ENCODE measurements around the gene FAM3A.

The FAM3A gene

DNA sequence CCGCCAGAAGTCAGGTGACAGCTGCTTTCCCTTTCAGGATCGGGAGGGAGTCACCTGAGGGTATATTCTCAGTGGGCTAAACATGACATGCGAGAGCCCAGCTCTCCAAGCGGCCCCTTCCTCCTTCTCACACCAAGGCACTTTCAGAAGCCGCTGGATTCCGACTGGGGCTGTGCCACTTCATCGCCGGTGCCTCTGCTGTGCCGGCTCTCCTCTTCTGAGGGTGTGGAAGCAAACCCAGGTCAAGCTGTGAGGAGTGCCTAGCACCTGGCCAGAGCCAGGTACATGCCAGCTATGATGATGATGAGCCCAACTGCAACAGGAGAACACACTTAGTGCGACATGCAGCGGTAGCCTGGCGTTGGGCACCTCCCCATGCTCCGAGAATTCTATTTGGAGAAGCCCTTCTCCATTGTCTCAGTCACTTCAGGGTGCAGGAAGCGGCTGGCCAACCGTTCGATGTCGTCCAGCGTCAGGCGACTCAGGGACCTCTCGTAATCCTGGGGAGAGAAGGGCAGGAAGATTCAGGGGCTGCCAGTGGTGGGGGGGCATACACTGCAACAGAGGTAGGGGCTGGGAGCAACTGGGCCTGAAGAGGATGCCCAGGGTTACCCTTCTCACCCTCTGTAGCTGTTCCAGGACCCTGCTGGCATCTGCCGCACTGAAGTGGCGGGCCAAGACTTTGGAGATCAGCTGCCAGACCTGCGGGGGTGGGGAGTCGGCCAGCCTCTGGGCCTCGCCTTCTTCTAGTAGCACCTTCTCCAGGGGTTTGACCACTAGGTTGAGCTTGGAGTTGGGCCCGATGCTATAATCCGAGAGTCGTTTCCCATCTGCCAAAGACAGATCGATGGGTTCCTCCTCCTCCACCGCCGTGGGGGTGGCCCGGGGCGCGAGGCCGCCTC lies 30.6 kb downstream of the FAM3A start:
- no peak for DNase-seq (ENCODE audit: low read depth, low spot score)
- H3K4me3 ChIP-seq (ENCODE audit: low read length) = peak overlapping the region; percentile 66

DNA sequence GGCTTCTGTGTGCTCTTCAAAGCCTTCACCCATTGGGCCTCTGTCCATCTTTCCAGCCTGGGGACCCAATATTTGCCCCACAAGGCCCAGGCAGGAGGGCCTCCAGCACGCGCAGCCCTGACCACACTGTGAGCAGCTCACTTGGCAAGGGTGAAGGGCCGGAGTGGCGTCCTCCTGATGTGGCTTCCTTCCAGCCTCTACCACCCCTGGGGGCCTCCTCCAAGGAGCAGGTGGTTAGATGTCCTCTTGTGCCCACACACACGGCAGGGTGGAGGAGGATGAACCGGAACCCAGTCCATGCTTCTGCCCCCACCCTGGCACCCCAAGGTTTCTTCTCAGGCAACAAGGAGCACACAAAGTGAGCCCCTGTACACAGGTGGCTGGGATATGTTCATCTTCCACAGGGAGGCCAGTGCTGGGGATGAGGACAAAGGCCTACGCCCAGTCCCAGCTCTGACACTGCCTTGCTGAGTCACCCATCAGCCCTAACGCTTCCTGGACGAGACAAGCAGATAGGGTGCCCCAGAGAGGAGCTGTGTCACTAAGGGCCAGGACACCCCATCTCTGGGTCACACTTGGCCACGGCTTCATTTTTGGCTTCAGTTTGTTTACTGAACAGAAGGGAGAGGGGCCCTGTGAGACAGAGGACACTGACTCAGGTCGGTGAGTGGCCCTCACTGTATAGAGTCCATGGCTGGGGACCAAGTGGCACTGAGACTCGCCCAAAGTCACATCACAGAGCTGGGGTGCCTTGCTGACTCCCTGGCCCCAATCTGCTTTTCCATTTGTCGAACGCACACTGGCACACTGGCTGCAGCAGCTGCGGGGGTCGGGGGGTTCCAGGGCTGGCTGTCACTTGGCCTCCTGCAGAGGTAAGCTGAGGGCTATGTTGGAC lies 31.5 kb downstream of the FAM3A start:
- DNase-seq (ENCODE audit: low read depth, low spot score) = no peak
- no peak overlapping the region for H3K4me3 ChIP-seq (ENCODE audit: low read length)

DNA sequence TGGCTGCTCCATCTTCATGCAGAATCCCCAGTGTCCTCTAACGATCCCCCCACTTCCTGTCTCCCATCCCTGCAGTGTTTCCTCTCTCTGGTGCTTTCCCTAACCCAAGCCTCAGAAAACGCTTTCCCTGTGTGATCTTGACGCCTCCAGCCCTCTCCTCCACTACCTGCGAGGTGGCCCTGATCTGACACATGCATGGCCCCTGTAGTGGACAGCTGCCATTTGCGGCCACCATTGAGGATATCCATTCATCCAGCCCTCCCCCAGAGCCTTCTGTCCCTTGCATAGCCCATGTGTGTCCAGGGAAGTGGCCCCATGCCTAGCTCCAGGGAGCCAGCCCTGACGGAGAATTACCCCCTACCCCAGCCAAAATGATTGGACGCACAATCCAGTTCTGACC lies 32.7 kb downstream of the FAM3A start:
- DNase-seq (ENCODE audit: low read depth, low spot score) = no peak
- no peak overlapping the region for H3K4me3 ChIP-seq (ENCODE audit: low read length)

DNA sequence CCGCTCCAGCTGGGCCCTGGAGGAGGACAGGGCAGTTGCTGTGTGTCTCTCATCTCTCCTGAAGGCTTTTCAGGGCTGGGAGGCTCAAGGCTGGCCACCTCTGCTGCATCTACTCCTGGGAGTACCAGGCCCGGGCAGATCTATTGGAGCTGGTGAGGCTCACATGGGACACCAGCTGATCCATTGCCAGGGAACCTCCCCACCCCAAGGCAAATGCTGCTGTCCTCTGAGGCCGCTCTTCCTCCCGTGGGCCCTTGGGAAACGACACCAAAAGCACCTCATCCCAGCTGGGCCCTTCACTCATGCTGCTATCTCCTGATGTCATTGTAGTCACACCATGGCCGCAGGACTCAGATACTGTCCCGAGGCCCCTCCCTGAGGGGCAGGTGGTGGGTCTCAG lies 33.2 kb downstream of the FAM3A start:
- H3K4me3 ChIP-seq (ENCODE audit: low read length) = no peak overlapping the region
- no peak for DNase-seq (ENCODE audit: low read depth, low spot score)

DNA sequence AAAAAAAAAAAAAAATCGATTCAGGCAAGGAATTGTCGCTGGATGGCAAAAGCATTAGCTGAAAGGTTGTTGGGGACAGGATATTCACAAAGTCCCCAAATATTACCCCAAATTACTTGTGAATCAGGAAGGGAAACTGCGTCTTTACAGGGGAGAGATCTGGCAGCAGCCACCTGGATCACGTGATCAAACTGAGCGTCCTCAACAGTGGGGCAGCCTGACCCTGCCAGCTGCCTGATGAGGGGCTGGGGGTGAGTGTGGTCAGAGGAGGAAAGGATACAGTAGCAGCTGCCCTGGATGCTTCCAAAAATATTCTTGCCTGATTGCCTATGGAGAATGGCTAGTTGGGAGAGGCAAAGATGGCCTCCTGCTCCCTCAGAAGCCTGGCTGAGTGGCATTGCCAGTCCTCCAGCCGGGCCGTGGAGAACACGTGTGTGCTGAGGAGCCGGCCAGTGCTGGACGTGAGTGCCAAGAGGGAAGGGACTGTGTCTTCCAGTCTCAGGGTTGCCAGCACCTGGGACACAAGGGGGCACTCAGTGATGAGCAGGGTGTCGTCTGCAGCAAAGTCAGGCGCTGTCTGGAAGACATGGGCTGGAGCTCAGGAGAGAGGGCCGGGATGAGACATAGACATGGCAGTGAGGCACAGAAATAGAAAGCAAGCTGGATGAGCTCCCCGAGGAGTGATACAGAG lies 34.0 kb downstream of the FAM3A start:
- DNase-seq (ENCODE audit: low read depth, low spot score) = no peak
- no peak overlapping the region for H3K4me3 ChIP-seq (ENCODE audit: low read length)

DNA sequence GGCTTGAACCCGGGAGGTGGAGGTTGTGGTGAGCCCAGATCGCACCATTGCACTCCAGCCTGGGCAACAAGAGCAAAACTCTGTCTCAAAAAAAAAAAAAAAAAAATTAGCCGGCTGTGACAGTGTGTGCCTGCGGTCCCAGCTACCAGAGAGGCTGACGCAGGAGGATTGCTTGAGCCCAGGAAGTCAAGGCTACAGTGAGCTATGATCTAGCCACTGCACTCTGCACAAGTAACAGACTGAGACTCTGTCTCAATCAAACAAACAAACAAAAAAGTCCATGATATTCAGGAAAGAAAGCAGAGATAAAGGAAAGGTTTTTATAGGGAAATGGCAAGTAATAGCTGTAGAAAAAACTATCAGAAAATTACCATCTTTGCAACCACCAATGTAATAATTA lies 34.8 kb downstream of the FAM3A start:
- no peak overlapping the region for H3K4me3 ChIP-seq (ENCODE audit: low read length)
- no peak for DNase-seq (ENCODE audit: low read depth, low spot score)

DNA sequence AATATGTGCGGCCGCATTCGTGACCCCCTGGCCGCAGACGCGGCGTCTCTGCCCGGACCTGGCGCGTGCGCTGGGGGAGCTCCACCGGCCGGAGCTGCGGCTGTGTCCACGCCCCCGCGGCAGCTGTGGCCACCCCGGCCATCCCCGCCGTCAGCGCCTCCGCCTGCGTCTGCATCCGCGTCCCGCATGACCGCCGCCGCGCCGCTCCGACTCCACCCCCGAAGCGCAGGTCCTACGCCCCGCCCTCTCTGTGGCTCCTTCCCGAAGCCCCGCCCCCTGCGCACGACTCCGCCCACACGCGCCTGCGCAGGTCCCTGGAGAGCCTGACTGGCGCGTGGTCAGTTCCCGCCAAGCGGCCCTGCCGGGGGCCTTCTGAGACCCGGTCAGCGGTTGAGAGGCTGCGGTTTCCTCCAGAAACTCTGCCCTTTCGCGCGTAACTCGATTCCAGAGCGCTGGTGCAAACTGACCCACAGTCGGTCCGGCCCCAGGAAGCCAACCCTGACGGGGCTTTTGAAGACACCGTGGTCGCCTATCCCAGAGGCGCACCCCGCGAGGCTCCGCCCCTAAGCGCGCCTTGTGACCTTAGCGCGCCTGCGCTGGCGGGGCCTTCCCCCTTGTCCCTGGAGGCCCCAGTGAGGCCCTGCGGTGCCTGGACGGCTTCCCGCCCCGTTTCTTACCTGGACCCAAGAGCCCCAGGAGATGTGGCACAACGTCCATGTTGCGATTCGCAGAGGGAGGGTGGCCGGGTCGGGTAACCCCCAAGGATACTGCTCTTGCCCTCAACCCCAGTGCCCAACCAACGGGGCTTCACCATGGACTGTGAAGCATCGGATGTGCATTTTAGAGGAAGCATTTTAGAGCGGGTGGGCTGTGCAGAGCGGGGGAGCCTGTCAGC lies 37.1 kb downstream of the FAM3A start, which contains the start of gene LAGE3:
Gene LAGE3, minus strand, starts transcription at position 554 of the 895 bp plus-strand sequence. Its CDS starts 366 bp downstream, at position 188.
- peak; percentile 82 for DNase-seq (ENCODE audit: low read depth, low spot score)
- H3K4me3 ChIP-seq (ENCODE audit: low read length) = peak within 1 kb of the TSS; percentile 68

DNA sequence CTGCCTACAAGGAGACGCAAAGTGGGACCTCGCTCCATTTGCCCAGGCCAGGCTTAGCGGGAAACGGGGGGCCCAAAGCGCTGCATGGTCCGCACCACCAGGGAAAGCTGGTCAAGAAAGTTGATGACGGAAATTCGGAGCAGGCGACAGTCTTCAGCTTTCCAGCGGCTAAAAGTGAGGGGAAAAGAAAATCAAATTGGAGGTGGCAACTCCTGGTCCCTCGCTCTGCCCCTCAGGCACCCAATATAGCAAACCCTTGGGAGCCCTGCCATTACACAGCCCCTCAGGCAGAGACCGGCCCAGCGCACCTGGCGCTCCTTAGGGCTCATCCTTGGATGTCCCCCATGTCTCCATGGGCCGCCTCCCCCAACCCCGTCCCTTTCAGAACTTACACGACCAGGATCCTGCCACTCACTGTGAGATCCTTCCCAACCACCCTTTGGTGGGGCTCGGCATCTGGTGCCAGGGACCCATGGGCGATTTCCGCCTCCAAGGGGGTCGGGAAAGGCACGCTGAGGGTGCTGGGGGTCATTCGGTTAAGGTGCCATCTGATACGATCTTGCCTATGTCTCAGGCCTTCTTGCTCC lies 38.0 kb downstream of the FAM3A start:
- no peak for DNase-seq (ENCODE audit: low read depth, low spot score)
- H3K4me3 ChIP-seq (ENCODE audit: low read length) = peak overlapping the region; percentile 68

DNA sequence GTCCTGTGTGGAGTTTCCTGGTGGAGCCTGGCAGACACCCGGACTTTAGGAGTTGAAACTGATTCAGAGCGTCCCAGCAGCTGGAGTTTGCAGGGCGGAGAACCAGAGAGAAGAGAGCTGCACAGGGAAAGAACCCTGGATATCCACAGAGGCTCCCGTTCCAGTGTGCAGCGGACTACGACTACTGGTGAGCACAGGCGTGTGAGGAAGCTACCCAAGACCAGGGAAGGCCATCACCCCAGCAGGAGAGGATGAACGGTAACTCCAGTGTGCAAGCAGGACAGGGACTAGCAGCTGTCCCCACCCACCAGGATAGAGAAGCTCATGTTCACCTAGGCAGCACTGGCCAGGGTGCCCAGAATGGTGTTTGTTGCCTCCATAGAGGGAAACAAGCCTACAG lies 39.2 kb downstream of the FAM3A start:
- H3K4me3 ChIP-seq (ENCODE audit: low read length) = no peak overlapping the region
- no peak for DNase-seq (ENCODE audit: low read depth, low spot score)

DNA sequence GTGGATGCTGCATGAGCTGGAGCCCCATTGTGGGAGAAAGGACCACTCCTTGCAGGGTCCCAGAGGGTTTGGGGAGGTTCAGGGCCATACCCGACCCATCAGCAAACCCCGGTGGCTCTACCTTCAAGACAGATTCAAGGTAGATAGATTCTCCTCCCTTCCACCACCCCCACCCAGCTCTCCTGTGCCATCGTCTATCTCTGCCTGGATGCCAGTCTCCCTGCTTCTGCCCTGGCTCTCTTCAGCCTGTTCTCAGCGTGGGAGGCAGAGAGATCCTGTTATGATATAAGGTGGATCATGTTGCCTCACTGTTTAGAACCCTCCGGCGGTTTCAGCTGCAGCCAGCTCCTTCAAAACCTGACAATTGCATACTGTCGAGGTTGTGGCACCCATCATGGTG lies 42.3 kb downstream of the FAM3A start:
- no peak for DNase-seq (ENCODE audit: low read depth, low spot score)
- no peak overlapping the region for H3K4me3 ChIP-seq (ENCODE audit: low read length)

DNA sequence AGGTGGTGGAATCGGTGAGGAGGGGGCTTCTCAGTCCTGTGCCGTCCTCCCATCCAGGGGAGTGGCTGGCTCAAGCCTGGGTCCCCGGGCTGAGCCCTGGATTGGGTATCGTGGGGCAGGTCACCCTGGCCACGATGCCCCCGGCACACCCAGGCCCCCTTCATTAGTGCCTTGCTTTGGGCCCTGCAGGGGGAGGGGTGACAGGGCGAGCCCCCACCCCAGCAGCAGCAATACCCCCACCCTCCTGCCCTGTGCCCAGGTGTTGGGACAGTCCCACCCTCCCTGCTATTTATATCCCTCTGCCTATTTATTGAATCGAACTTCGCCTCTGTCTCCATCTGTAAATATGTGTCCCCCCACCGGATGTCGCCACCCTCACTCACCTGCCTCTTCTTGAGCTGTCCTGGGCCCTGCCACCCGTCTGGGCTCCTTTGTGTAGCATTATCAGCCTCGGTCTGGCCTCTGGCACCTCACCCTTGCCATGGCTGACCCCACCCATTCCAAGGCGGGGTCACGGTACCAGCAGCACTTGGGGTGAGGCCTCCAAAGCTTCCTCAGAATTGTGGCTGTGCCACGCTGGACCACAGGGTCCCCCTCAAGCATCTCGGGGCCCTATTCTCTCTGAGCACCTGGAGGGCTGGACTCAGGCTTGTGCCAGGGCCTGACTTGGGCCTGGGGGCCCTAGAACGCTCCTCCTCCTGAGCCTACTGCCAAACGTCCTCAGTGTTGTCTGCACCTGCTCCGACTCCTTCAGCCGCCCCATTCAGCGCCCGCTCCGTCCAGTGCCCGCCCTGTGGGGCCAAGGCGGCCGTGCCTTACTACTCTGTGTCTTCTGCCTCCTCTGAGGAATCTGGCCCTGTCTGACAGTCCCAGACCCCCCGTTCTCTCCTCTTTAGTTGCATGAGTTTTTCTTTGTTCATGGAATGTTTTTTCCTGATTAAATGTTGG lies 43.1 kb downstream of the FAM3A start:
- H3K4me3 ChIP-seq (ENCODE audit: low read length) = no peak overlapping the region
- DNase-seq (ENCODE audit: low read depth, low spot score) = no peak

DNA sequence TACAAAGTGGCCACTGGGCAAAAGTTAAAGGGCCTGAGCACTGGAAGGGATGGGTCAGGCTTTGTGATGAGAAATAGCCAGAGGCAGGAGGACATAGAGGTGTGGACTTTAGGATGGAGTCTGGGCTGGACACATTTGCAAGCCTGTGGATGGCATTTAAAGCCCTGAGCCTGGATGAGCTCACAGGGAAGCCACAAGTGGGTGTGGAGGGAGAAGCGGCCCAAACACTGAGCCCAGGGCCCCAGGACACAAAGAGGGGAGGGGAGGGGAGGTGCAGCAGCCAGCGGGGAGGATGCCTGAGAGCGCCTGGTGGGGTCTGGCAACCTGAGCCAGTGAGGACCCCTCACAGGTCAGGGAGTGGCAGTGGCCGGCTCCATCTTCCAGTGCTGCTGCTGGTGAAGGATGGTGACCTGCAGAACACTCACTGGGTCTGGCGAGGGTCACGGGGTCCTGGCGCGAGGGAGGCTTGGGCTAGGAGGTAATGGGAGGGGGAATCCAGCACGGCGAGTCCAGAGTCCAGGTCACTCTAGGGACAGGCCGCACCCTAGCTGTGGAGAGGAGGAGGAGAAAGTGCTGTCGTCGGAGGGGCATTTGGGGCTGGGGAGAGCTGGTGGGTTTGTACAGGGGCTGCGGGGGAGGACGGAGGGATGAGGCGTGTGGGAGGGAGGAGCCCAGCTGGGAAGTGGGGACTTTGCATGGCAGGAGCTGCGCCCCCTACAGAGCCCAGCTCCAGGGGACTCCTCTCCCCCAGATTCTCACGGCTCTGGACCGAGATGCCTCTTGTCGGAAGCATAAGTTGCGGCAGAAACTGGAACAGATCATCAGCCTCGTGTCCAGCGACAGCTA lies 44.0 kb downstream of the FAM3A start:
- DNase-seq (ENCODE audit: low read depth, low spot score) = no peak
- no peak overlapping the region for H3K4me3 ChIP-seq (ENCODE audit: low read length)

DNA sequence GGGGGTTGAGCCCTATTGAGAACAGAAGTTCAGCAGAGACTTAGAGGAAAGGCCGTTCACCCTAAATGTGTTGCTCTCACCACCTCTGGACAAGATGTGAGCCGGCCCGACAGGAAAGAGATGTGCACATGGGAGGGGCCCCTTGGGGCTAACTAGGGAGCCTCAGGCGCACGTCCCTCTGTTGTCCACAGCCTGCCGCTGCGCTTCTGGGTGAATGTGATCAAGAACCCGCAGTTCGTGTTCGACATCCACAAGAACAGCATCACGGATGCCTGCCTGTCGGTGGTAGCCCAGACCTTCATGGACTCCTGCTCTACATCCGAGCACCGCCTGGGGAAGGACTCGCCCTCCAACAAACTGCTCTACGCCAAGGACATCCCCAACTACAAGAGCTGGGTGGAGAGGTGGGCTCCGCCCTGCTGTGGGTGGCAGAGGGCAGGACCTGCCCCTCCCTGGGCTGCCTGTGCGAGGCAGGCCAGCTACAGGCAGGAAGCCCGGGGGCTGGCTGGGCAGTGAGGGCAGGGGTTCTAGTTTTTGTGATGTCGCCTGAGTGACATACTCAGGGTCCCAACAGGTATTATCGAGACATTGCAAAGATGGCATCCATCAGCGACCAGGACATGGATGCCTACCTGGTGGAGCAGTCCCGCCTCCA lies 45.0 kb downstream of the FAM3A start:
- H3K4me3 ChIP-seq (ENCODE audit: low read length) = no peak overlapping the region
- DNase-seq (ENCODE audit: low read depth, low spot score) = no peak

DNA sequence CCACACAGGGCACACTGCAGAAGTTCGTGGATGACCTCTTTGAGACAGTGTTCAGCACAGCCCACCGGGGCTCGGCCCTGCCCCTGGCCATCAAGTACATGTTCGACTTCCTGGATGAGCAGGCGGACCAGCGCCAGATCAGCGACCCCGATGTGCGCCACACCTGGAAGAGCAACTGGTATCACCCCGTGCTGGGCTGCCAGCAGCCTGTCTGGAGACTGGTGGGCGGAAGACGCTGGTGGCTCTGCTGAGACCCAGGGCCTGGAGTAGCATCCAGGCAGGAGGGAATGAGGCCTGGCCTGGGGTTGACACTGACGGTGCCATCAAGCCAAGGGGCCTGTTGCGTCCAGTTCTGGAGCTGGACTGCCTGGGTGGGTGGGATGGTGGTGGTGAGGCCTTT lies 45.6 kb downstream of the FAM3A start:
- no peak for DNase-seq (ENCODE audit: low read depth, low spot score)
- H3K4me3 ChIP-seq (ENCODE audit: low read length) = no peak overlapping the region

DNA sequence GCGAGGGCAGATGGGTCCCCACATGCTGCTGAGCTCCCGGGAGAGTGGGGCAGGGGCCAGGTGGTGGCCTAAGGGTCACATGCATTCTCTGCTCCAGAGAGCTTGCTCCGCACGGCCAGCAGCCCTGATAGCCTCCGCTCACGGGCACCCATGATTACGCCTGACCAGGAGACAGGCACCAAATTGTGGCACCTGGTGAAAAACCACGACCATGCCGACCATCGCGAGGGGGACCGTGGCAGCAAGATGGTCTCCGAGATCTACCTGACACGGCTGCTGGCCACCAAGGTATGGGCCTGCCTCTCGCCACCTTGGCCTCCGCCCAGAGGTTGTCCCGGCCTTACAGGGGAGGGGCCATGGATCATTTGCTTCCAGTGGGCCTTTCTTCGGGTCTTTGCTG lies 46.2 kb downstream of the FAM3A start:
- no peak overlapping the region for H3K4me3 ChIP-seq (ENCODE audit: low read length)
- DNase-seq (ENCODE audit: low read depth, low spot score) = no peak

DNA sequence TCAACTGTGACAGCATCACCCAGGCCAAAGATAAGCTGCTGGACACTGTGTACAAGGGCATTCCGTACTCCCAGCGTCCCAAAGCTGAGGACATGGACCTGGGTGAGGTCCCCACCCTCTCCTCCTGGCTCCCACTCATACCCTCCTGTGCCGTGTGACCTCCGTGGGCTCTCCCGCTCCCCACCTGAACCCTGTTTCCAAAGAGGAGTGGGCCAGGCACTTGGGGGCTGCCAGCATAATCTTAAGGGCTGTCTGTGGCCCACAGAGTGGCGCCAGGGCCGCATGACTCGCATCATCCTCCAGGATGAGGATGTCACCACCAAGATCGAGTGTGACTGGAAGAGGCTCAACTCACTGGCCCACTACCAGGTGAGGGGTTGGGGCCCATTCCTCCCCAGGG lies 46.9 kb downstream of the FAM3A start:
- no peak for DNase-seq (ENCODE audit: low read depth, low spot score)
- no peak overlapping the region for H3K4me3 ChIP-seq (ENCODE audit: low read length)
